Tibial artery (tissue), 4 donors: Measurements from ENCODE around the gene FUOM.

ENCODE experiments used
- DNase-seq, 2 donors: peaks; one replicate each; pipeline ENCODE4 v3.0.0-alpha.2; 2019
- H3K27ac ChIP-seq, 2 donors: fragments of 200-600 bp; sonication (generic) in 1 of 2; 1 replicate in 1 of 2; 2 replicates in 1 of 2; pipeline ENCODE4 v1.5.1; 2018 to 2019; ENCODE audit warnings: mild to moderate bottlenecking in 1 of 2
- H3K27me3 ChIP-seq, 2 donors: fragments of 200-600 bp; sonication (generic) in 1 of 2; one replicate each; pipeline versions ENCODE4 v1.5.1 to v1.6.0; 2016 to 2019
- H3K36me3 ChIP-seq, 3 donors: fragments of 200-600 bp; sonication (generic) in 2 of 3; one replicate each; pipeline ENCODE4 v1.5.1; 2016 to 2019; ENCODE audit warnings: mild to moderate bottlenecking in 2 of 3
- H3K4me1 ChIP-seq, 4 donors: fragments of 200-600 bp; sonication (generic) in 2 of 4; 1 replicate in 3 of 4; 2 replicates in 1 of 4; pipeline ENCODE4 v1.5.1; 2016 to 2019
- H3K4me3 ChIP-seq, 2 donors: fragments of 200-600 bp; sonication (generic) in 1 of 2; 1 replicate in 1 of 2; 2 replicates in 1 of 2; pipeline ENCODE4 v1.5.1; 2018 to 2019; ENCODE audit warnings: mild to moderate bottlenecking in 2 of 2
- H3K9me3 ChIP-seq, 3 donors: fragments of 200-600 bp; sonication (generic) in 1 of 3; one replicate each; pipeline ENCODE4 v1.5.1; 2016 to 2019
- CTCF ChIP-seq, 2 experiments: fragments of 200-600 bp in 1 of 2; fragments of 450-650 bp in 1 of 2; IDR thresholded peaks; one replicate each; pipeline ENCODE4 v1.5.1; 2017 to 2019; ENCODE audit warnings: antibody characterized with exemption in 2 of 2, mild to moderate bottlenecking in 1 of 2, moderate library complexity in 1 of 2
- intact Hi-C: fragments of 100-400 bp; cut with DNase I; formaldehyde crosslinking; loops from one replicate; pipeline ENCODE4 v1.15.0; 2023; ENCODE audit warnings: low total_unique reads

FUOM gene

GRCh38 chr10:133334503-133335245 lies 23.1 kb downstream of the FUOM start:
- intact Hi-C loops, result no loop called here
- Histone ChIP-seq H3K27ac (no peak overlapping the region), H3K36me3 (no peaks in the 10 kb centered on the region), H3K4me1 (peaks cover 0 to 29% (median 26%) of the 10 kb centered on the region in 4 donors), H3K4me3 (peak overlapping the region; percentile 23 to 42), H3K9me3 (no peaks in the 10 kb centered on the region), H3K27me3 (peaks cover 13 to 85% of the 10 kb centered on the region in 2 donors)
- no peak for DNase-seq
- TF ChIP-seq CTCF (IDR thresholded peaks at IDR 0.05), result no peak

- DNase-seq, result no peak
- intact Hi-C loops, result no loop called here
- Histone ChIP-seq H3K4me3 (no peak overlapping the region), H3K4me1 (peaks cover 0 to 35% (median 26%) of the 10 kb centered on the region in 4 donors), H3K36me3 (no peaks in the 10 kb centered on the region), H3K27ac (no peak overlapping the region), H3K27me3 (peaks cover 13 to 85% of the 10 kb centered on the region in 2 donors), H3K9me3 (no peaks in the 10 kb centered on the region)
- TF ChIP-seq CTCF (IDR thresholded peaks at IDR 0.05), result no peak
Measured at GRCh38 chr10:133332936-133333699, 24.7 kb downstream of the FUOM start.

- no peaks in the 10 kb centered on the region for H3K9me3 ChIP-seq
- peak; percentile 78 to 98 for TF ChIP-seq CTCF (IDR thresholded peaks at IDR 0.05)
- H3K4me1 ChIP-seq, result peaks cover 0 to 27% (median 19%) of the 10 kb centered on the region in 4 donors
- peaks cover 4 to 85% of the 10 kb centered on the region in 2 donors for H3K27me3 ChIP-seq
- DNase-seq, result peak; percentile 68 to 83
- H3K4me3 ChIP-seq, result peak overlapping the region; percentile 12 to 35
- intact Hi-C loops, result no loop called here
- no peaks in the 10 kb centered on the region for H3K36me3 ChIP-seq
- no peak overlapping the region for H3K27ac ChIP-seq
Measured at GRCh38 chr10:133329491-133330202, 28.2 kb downstream of the FUOM start.

- H3K4me1 ChIP-seq, result peaks cover 0 to 32% (median 22%) of the 10 kb centered on the region in 4 donors
- H3K27me3 ChIP-seq, result peaks cover 4 to 89% of the 10 kb centered on the region in 2 donors
- H3K9me3 ChIP-seq, result no peaks in the 10 kb centered on the region
- H3K27ac ChIP-seq, result no peak overlapping the region
- H3K36me3 ChIP-seq, result no peaks in the 10 kb centered on the region
- intact Hi-C loops, result no loop called here
- no peak overlapping the region for H3K4me3 ChIP-seq
- TF ChIP-seq CTCF (IDR thresholded peaks at IDR 0.05), result no peak
- no peak for DNase-seq
Measured at GRCh38 chr10:133328358-133329343, 29.2 kb downstream of the FUOM start.
